A204.1 (cell line): ENCODE data around the gene GTF3C2.
A peak's percentile ranks its signal among the peaks of the same experiment; 100 is the strongest.

Source experiments
- FAIRE-seq: peaks from 2 replicates; lab custom pipeline; 2012; peaks lifted over from hg19 to GRCh38; lab: Jason Lieb, UNC

The GTF3C2 gene

GRCh38 chr2:27356382-27357181, at the start of gene GTF3C2:
Gene GTF3C2, minus strand, starts transcription at chr2:27356764. Its CDS starts 13,210 bp downstream, at chr2:27343554.
- peak; percentile 86 for FAIRE-seq

GRCh38 chr2:27400348-27401135, 44.0 kb upstream of the GTF3C2 start:
- FAIRE-seq, result no peak

- FAIRE-seq, result no peak
These were observed 42.4 kb upstream of the GTF3C2 start for GRCh38 chr2:27398962-27399361.

DNA sequence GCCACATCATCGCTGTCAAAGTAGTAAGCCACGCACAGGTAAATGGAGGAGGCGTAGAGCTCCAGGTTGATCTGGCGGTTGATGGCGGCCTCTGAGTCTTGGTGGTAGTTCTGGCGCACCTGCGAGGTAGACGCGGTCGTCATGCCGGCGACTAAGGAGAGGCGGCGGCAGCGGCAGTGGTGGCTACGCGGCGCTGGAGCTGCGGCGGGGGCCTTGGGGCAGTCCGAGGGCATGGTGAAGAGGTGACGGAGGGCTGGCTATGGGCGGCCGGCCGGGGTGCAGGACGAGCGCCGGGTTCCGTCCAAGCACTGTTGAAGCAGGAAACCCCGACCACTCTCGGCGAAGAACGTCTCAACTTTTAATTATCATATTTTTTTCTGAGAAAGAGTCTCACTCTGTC, 36.7 kb upstream of the GTF3C2 start:
- no peak for FAIRE-seq

DNA sequence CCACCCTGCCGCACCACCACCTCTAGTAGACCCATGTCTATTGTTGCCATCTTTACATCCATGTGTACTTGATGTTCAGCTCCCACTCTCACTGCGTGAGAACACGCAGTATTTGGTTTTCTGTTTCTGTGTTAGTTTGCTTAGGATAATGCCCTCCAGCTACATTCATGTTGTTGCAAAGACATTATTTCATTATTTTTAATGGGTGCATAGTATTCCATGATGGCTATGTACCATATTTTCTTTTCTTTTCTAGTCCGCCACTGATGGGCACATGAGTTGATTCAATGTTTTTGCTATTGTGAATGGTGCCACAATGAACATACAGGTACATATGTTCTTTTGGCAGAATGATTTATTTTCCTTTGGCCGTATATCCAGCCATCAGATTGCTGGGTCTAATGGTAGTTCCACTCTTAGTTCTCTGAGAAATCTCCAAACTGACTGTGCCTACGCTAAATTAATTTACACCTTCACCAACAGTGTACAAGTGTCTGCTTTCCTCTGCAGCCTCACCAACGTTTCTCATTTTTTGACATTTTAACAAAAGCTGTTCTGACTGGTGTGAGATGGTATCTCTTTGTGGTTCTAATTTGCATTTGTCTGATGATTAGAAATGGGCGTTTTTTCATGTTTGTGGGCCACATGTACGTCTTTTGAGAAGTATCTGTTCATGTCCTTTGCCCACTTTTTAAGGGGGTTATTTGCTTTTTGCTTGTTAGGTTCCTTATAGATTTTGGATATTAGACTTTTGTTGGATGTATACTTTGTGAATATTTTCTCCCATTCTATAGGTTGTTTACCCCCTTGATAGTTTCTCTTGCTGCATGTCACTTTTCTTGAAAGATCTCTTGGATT, 34.5 kb upstream of the GTF3C2 start:
- no peak for FAIRE-seq

DNA sequence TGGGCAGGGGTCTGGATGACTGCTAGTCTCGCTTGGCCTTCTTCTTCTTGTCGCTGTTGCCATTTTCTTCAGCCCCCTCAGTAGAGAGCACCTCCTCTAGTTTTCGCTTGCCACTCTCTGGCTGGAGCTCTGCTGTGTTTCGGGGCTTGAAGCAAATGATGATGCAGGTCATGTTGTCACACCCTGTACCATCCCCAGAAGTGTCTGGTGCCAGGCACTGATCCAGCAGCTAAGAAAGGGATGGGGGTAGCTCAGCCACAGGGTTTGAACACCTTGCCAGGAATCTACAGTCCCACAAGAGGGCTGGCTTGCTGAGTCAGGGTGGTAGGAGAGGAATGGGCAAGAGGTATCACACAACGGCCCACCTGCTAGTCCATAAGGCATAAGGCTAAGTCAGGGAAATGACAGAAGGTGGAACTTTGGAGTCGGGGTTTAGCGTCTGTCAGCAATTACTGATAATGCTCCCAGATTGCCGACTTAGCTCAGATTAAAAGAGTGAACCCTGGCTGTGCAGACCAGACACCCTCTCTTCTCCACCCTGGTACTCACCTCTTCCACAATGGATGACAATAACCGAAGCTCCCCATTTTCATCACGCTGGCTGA, 25.1 kb upstream of the GTF3C2 start:
- no peak for FAIRE-seq

DNA sequence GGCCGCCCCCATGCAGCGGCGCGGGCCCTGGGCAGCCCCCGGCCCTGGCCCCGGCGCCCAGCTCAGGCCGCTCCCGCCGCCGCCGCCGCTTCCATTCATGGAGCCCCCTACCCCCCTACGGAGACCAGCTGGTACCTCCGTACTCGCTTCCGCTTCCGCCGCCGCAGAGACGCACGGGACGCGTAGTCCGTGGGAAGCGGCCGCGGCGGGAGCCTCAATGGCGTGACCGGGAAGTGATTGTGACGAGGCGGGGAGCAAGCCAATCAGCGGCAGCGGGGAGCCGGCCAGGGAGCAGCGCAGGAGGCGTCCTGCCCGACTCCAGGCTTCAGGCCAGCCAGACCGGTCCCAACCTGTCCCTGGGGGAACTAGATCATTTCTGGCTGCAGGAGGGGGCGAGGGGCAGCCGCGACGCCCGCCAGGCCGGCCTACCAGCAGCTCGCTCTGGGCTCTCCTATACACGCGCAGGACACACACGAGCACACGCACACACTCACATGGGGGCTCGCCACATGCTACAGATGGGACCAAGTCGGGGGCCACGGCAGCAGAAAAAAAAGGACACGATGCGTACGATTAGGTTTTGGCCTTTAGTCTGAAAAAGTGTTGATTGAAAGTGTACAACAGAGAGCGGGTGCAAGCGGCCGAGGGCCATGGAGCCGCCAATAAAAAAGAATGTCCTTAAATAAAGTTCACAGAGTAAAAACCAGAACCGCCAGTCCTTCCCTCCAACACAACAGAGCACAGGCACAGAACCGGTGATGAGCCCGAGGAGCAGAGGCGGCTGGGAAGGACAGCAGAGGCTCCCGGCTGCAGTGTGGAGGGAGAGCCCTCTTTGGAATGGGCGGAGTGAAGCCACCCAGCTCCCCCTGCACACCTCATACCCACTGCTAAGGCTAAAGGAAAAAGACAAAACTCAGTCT, 24.3 kb upstream of the GTF3C2 start, which contains the start of gene ZNF513:
Gene ZNF513, minus strand, starts transcription at position 109 of the 920 bp plus-strand sequence. CDS start 208 bp downstream, outside the sequence.
- FAIRE-seq, result peak; percentile 14

DNA sequence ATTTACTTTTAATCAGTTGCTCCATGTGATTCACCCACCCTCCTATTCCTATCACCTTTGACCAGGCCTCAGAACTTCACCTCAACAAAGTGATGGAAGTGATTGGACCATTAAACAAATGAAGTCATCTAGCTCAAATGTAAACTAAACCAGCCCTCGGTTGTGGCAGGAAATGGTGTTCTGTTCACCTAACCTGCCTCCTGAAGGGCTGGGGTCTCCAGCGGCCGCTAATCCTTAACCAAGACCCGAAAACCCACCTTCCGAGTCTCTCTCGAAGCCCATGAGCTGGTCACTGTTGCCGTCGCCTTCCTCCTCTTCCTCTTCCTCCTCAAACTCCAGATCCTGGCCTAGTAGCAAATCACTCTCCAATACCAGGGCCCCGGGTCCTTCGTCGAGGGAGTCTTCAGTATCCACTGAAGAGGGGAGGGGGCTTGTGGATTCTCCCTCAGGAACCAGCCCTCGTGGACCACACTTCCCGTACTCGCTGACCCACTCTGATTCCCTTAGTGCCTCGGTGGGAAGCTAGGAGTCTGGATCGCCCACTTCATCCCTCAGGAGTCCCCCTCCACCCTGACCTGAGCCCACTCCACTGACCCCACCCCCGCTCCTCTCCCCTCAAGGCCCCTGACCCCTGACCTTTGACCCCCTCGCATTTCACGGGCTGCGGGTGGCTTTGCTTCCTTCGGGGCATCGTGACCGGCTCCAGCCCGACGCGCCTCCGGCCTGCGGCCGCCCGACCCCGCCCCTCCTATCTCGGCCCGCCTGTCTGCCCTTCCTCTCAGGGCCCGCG, 23.5 kb upstream of the GTF3C2 start:
- FAIRE-seq, result no peak

GRCh38 chr2:27379383-27379835, 22.8 kb upstream of the GTF3C2 start:
- FAIRE-seq, result no peak

DNA sequence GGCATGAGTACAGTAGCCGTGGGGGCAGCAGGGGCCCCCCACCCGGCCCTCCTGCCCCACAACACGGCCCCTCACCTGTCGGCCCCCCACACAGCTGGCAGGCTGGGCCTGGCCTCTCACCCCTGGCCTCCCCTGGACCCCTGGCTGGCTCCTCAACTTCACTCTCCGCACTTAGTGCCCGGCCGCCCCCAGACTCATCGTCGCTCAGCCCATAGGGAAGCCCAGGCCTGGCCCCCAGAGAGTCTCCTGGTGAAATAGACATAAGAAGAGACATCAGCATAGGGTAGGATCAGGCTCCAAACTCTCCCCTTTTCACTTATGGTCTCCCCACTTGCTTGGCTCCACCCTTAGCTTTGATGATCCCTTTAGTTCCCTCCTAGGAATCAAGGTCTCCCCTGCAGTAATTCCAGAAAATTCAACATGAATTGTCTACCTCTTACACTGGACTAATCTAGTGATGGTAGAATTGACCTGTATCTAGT, 22.3 kb upstream of the GTF3C2 start:
- no peak for FAIRE-seq

DNA sequence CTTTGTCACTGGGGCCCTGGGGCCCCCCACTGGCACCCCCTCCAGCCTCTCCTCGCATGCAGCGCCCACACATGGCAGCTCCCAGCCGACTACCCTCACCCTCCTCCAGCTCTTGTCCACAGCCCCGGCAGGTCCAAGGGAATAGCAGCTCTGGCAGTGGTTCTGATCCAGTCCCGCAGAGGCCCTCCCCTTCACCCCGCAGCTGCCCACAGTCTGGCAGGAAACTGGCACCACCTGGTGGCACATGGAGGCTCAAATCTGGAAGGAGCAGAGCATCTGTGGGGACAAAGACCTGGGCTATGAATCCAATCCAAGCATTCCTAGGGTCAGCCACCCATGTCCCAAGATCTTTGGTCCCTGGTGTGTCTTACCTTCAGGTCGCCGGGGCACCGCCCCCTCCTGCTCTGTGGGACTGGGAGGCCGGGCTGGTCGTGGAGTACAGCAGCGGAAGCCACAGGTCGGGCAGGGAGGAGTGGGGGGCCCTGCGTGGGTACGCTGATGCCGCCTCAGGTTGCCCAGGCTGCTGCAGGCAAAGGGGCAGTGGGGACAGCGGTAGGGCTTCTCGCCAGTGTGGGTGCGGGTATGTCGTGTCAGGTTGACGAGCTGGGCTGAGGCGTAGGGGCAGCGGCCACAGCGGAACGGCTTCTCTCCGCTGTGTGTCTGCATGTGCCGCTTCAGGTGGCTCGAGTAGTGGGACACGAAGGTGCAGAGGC, 21.7 kb upstream of the GTF3C2 start:
- no peak for FAIRE-seq

DNA sequence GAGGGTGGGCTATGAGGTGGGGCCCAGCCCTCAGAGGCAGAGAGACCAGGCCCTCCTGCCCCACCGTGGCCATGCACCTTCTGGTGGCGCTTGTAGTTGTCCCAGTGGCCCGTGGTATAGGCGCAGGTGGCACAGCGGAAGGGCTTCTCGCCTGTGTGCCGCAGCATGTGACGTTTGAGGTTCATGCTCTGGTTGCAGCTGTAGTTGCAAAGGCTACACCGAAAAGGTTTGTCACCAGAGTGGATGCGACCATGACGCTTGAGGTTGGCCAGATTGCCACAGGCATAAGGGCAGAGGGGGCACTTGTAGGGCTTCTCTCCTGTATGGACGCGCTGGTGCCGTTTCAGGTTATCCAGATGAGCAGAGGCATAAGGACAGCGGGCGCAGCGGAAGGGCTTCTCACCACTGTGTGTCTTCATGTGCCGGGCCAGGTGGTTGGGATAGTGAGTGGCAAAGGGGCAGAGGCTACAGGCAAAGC, 21.1 kb upstream of the GTF3C2 start:
- FAIRE-seq, result no peak

DNA sequence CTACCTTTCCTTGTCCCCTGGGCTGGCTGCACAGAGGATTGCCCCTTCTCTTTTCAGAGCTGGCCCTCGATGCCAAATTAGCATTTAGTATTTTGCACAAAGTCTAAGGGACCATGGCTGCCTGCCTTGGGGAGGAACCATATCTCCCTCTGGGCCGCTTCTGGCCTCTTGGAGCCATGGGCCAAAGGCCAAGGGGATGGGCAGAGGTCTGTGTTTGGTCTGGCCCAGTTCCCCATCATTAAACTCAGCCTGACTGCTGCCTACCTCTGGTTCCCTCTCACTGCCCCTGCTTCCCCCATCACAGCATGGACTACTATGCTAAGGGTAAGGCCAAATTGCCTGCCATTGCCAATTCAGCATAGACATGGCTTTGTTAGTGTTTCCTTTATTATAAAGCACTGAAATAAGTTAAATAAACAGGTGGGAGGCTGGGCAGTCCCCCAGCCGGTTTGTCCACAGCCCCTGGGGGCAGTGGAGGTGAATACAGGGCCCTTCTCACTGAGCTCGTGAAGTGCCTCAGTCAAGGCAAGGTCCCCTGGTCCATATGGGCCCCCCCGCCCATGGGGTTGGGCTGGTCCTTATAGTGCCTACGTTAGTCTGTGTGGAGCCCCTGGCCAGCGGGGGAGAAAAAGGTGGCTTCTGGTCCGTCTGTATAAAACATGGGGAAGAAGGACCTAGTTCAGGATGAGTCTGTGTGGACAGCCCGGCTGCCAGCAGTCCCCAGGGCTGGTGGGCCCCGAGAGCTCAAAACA, 20.5 kb upstream of the GTF3C2 start:
- no peak for FAIRE-seq

- FAIRE-seq, result no peak
These were observed 19.7 kb upstream of the GTF3C2 start for GRCh38 chr2:27376151-27376865.

DNA sequence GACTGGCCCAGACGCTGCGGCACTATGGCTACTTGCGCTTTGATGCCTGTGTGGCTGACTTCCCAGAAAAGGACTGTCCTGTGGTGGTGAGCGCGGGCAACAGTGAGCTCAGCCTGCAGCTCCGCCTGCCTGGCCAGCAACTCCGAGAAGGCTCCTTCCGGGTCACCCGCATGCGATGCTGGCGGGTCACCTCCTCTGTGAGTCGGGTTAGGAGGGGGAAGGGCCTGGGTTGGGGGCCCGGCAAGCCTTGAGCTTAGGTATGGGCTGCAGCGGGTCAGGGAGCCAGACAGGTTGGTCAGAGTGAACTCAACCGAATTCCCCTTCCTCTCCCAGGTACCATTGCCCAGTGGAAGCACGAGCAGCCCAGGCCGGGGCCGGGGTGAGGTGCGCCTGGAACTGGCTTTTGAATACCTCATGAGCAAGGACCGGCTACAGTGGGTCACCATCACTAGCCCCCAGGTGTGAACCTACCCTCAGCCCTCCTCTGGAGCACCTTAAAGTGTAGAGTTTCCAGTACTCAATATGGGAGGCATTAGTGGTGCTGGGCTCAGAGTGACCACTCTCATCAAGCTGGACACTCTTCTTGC, 19.0 kb upstream of the GTF3C2 start:
- no peak for FAIRE-seq

- no peak for FAIRE-seq
These were observed 17.0 kb upstream of the GTF3C2 start for GRCh38 chr2:27373567-27373966.

DNA sequence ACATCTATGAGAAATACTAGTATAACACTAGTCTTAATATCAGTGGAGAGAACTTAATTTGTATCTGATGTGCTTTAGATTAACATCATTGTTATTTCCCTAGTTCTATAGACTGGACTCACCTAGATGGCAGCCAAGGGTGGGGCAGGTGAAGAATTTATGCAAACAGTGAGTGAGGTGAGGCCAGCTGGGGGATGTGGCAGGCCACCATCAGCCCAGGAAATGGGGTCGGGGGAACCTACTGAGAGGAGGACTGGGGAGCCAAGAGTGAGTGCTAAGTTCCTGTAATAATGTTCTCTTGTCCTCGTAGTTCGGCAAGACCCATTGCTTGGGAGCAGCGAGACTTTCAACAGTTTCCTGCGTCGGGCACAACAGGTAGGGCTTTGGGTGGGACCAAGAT, 16.4 kb upstream of the GTF3C2 start:
- no peak for FAIRE-seq
